Epidermal melanocyte (primary cell): ENCODE measurements around the gene CREB5.
"Not testable (repeated sequence)": the region's sequence is repeated elsewhere in the genome, so short reads cannot be mapped to it uniquely, and the experiment has no call there.

ENCODE experiments used
- DNase-seq: peaks from one replicate; pipeline ENCODE4 v3.0.0; 2011; ENCODE audit warnings: low spot score; ENCODE audit not compliant: insufficient read length

The CREB5 gene

DNA sequence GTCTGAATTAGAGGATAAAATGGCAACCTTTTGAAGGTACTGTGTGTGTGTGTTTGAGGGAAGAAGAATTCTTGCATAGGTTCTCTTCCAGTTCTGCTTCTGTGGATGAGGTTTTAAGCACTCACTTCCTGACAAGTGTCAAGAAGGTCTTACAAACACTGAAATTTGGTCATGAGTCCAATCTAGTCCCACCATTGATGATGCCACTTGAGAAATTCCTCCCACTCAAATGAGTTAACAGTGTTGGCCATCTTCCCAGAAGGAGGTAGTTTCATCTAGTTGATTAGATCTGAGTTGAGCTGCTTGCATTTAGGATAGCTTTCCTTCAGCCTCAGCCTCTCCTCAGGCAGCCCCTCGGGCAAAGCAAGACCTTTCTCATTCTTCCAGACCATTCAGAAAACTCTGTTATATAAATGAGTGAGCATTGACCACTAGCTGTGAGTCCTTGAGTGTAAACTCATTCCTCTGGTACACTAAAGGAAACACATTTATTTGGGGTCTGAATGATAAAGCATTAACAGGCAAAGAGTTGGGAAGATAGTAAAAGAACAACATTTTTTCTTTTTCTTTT, 356.3 kb downstream of the CREB5 start:
- no peak for DNase-seq

DNA sequence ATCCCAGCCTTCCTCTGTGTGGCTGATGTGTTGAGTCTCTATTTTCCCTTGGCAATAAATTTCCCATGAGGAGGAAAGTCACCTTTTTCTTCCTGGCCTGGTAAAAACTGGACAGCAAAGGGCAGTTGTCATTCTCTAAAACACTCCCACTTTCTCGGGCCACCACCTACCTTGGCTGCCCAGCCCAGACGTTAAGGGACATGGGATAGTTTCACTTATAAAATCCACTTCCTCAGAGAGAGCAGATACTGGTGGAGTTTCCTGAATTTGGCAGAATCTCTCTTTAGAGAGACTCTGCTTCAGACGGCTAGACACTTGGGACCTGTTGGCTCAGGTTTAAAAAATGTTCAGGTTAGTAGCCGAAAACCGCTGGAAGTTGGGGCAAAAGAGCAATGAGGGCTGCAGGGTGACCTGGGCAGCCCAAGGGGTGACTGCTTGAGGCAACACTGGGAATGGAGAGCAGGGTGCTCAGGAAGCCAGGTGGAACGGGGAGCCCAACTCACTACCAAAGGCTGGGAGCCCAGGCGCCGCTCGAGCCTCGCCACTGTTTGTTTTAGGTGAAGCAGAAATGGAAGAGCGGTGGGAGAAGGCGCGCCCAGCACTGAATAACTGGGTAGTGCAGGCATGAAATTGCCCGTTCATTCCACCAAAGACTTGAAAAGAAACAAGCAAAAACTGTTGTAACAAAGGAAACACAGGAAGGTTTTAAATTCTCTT, 359.7 kb downstream of the CREB5 start:
- DNase-seq: no peak

GRCh38 chr7:28773423-28774145, 361.3 kb downstream of the CREB5 start:
- no peak for DNase-seq

- no peak for DNase-seq
These were observed 362.1 kb downstream of the CREB5 start for GRCh38 chr7:28774261-28774988.

- DNase-seq: no peak
These were observed 364.3 kb downstream of the CREB5 start for GRCh38 chr7:28776463-28777157.

DNA sequence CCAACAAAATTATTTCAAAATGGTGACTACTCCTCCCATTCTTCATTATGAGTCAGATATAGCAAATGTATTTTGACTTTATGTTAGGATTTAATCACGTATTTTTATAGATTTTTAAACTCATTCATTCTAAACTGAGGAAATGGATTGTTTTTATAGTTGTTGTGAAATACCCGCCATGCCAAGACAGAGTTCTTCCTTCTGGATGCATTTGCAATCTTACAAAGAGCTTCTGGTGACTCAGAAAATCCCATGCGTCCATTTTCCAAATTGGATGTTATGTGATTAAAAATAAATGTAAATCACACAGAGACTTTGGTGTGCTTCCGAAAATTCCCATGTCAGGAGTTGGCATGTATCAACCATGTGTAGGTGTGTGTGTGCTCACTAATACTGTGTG, 366.5 kb downstream of the CREB5 start:
- DNase-seq: no peak

- DNase-seq: no peak
These were observed 367.6 kb downstream of the CREB5 start for GRCh38 chr7:28779954-28780353.

DNA sequence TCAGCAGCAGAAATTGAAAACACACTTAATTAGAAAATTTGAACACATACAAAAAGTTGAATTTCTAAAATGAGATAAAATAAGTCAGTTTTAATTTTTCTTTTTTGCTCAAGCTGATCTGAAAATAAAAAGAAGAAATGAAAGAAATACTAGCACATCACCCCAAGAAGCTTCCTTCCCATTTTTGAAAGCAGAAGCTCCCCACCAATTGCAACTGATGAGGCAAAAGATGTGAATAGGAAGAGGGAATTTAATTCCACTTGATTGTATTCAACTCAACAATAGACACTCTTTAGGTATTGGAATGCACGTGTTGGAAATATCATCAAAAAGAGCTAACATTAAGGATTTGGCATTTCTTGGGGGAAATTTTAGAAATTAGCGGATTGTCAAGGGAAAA, 370.0 kb downstream of the CREB5 start:
- DNase-seq: no peak

DNA sequence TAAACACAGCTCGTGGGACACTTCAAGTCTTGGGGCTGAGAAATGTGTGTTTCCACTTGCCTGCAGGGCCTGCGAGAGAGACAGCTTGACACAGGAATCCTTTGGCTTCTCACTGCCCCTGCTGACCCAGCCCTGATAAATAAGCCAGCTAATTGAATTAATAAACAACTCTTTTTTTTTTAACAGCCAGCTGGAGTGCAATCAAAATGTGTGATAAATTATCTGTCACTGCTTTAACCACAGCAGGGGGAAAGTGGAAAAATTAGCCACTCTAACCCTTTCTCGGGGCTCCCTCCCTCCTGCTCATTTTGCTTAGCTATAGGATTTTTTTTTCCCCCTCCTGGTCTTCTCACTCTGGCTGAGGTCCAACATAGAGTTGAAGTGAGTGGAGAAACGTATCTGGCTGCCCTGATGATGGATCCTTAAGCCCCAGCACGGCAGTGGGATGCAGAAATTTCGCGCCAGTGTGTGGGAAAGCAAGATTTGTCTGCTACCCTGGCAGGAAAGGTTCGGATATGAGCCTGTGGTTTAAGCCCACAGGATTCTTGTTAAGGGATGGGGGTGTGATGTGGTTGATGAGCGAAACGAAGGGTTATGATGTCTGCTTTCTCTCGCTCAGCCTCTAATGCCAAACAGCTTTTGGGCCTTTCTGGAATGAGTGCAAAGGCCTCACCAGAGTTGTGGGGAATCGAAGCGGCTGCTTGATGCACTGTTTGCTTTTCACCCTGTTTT, 372.0 kb downstream of the CREB5 start:
- no peak for DNase-seq

DNA sequence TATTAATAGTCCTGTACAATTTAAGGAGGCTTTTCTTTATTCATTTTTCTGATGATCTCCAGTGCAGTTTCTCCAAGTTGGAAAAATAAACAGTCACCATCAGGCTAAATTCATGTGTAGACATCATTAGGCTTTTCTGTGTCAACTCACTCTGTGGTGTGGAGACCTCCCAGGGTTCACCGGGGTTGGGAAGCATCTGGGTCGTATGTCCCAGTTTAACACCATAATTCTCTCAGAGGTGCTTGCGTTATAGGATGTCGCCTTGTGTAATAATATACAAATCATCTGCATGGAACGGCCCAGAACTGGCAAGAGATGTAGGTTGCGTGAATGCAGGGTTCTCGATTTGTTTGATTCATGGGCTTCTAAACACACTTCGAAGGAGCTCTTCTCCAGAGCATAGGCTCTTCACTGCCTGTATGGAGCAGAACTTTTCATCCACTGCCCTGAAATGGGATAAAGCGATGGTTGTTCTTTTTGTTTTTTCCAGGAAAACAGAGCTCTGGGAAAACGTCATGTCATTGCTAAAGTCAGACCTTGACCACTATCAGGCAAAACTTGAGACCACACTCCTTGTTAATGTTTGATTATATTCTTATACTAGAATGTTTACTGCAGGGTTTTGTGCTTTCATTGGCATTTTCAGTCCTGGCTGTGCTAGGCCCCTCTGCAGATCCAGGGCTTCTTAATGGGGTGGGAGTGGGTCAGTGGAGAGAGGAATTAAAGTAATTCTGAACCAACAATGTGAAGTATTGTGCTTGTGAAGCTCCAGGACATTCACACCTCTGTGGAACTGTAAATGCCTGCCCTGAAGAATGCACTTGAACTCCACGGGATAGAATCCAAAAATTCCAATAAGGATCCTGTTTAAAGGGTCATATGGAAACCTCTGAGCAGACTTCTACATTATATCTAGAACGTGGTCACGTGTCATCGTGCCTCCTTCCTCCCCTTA, 373.0 kb downstream of the CREB5 start:
- DNase-seq: no peak

DNA sequence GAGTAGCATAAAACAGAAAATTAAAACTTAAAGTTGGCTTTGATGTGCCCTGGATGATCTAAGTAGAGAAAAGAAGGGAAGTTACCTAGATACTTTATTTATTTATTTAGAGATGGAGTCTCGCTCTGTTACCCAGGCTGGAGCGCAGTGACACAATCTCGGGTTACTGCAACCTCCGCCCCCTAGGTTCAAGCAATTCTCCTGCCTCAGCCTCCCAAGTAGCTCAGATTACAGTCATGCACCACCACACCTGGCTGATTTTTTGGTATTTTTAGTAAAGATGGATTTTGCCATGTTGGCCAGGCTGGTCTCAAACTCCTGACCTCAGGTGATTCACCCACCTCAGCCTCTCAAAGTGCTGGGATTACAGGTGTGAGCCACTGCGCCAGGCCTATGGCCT, 373.8 kb downstream of the CREB5 start:
- DNase-seq: not testable (repeated sequence)

DNA sequence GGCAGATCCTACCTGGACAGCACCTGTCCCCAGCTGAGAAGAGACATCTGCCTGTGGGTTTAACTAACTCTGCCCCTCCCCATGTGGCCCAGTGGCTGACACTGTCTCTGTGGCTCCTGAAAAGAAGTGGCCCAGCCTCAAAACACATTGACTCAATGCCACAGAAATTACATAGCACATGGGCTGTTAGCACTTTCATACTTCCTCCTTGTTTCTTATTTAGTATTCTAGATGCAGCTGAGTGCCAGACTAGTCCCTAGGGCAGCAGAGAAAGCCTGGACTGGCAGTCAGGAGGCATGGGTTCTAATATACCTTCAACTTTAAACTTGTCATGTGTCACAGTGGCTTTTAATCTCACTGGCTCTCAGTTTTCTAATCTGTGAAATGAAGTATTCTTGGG, 374.8 kb downstream of the CREB5 start:
- DNase-seq: no peak

GRCh38 chr7:28790467-28790866, 378.1 kb downstream of the CREB5 start:
- no peak for DNase-seq

- no peak for DNase-seq
These were observed 380.5 kb downstream of the CREB5 start for GRCh38 chr7:28792858-28793257.

- peak; percentile 44 for DNase-seq
These were observed 381.2 kb downstream of the CREB5 start for GRCh38 chr7:28793381-28794085.

GRCh38 chr7:28798274-28798673, 386.0 kb downstream of the CREB5 start:
- DNase-seq: no peak

- DNase-seq: no peak
These were observed 387.3 kb downstream of the CREB5 start for GRCh38 chr7:28799619-28800018.

DNA sequence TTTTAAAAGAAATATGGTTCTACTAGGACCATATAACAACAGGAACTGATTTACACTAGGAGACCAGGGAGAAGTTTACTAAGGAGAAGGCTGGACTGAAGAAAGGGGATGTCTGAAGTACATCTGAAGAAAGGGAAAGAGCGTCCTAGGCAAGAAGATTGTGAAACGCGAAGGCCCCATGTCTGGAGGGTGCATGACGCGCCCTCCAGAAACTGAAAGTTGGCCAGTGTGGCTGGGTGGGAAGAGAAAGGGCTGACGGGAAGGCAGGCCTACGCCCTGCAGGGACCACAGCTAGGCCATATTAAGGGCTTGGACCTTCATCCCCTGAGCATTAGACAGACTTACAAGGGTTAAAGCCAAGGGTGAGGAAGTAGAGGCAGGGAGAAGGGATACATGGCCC, 387.8 kb downstream of the CREB5 start:
- DNase-seq: no peak

DNA sequence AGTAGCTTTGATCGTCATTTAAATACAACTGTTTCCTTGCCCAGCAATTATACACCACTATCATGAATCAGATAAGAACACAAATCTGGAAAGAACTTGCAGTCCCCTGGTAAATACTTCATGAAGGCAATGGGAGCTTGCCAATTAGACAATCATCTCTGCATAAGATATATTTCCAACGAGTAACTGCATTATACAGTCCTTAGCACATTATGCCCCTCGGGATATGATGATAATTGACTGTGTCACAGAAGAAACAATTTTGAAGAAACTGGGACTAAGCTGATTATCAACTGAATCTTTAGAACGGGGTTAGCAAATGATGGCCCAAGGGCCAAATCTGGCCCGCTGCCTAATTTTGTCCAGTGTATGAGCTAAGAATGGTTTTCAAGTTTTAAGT, 390.1 kb downstream of the CREB5 start:
- no peak for DNase-seq
